ENCODE measurements around the gene ATP8A2.

ATP8A2 gene

DNA sequence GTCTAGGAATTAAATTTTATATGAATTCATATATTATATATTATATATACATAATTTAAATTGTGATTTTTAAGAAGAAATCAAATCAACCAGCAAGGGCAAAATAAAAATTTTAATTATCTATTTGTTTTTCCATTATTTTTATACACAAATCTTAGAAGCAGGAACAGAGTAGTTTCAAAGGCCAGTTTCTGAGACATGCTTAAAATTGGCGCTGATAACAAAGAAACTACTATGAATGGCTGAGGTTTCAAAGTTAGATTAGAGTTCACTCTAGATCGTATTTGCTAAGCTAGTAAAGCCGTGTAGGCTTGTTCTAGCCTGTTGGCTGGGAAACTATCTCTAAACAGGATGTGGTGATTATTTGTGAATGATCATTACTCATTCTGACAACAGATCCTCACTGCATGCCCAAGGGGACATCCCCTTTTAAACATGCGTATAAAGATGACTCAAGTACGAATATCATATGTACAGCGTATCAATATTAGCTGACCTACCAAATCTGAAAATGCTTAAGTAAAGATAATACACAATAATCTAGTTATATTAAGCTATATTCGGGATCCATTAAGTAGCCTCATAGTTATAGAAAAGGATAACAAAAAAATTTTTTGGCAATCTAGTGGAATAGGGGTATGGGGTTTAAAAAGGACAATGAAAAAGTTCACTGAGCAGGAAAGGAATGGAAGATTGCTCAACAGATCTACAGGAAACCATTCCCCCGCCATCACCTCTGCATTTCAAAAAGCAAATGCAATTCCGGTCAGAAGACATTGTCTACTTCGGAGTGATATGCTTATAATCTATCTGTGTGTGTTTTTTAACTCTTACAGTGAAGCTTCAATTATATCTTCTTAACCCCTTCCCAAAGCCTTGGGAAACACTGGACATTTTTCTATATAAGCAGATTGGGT is 529.9 kb downstream of the ATP8A2 start:
- DNase-seq, result no peak

DNA sequence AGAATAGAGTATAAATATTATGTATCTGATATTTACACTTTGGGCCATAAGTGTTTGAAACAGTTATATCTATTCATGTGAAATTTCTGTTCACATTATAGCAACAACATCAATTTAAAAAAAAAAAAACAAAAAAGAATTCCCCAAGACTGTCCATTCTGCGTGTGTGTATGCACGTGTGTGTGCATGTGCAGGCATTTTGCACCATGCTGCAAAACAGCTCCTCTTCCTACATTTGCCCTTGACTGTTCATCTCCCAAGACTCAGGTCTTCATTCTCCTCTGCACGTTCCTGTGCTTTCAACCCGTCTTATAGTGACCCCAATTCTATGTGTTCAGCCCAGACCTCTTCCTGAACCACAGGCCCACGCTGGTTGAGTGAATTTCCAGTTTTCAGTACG is 530.7 kb downstream of the ATP8A2 start:
- no peak for DNase-seq

DNA sequence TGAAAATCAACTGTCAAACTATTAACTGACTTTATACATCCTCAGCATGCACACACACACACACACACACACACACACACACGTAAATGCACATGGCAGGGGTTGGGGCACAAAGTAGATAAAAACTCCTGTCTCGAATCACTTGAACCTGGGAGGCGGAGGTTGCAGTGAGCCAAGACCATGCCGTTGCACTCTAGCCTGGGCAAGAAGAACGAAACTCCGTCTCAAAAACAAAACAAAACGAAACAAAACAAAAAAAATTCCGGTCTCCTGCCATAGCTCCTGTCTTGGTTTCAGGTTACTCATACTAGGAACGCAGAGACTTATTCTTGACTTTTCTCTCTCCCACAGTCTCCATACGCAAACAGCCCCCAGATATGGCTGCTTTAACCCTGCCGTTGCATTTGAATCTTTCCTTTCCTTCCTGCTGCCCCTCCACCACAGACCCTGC is 531.1 kb downstream of the ATP8A2 start:
- no peak for DNase-seq

DNA sequence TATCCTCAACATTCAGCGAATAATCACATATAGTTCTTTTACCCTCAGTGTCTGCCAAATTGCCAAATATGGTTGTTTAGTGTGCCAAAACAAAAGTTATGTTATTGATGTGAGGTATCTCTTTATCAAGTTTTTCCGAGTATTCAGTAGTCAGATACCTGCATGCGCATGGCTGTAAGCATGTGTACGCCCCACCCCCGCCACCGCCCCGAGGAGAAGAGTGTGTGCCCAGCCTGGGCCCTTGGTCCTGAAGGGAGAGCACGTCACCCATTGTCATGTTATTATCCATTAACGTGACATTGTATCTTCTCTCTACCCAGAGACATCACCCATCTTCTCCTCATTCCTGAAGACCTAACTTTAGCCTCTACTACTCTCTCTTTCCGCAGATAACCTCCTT is 533.1 kb downstream of the ATP8A2 start:
- no peak for DNase-seq

- no peak for DNase-seq
These were observed 533.8 kb downstream of the ATP8A2 start for GRCh38 chr13:25905611-25906010.

- no peak for DNase-seq
These were observed 534.5 kb downstream of the ATP8A2 start for GRCh38 chr13:25906191-25906661.

- DNase-seq, result no peak
These were observed 536.6 kb downstream of the ATP8A2 start for GRCh38 chr13:25908366-25908765.

- no peak for DNase-seq
These were observed 538.5 kb downstream of the ATP8A2 start for GRCh38 chr13:25910243-25910642.

- DNase-seq, result no peak
These were observed 539.2 kb downstream of the ATP8A2 start for GRCh38 chr13:25910991-25911419.

- DNase-seq, result no peak
These were observed 541.2 kb downstream of the ATP8A2 start for GRCh38 chr13:25912961-25913360.

- DNase-seq, result no peak
These were observed 544.2 kb downstream of the ATP8A2 start for GRCh38 chr13:25915840-25916518.

GRCh38 chr13:25920277-25920676 is 548.5 kb downstream of the ATP8A2 start:
- no peak for DNase-seq

DNA sequence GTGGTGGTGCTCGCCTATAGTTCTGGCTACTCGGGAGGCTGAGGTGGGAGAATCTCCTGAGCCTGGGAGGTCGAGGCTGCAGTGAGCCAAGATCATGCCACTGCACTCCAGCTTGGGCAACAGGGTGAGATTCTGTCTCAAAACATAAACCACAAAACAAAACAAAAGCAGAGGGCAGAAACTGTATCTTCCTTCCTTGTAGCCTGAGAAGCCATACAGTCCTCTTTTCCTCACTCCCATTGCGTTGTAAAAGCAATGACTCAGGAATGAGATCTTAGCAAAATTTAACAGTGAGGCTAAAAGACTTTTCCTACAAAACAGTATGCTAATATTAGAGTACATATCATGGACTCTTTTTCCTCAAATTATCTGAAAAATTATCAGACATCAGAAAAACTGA is 549.2 kb downstream of the ATP8A2 start:
- no peak for DNase-seq

GRCh38 chr13:25922376-25922775 is 550.6 kb downstream of the ATP8A2 start:
- DNase-seq, result no peak

DNA sequence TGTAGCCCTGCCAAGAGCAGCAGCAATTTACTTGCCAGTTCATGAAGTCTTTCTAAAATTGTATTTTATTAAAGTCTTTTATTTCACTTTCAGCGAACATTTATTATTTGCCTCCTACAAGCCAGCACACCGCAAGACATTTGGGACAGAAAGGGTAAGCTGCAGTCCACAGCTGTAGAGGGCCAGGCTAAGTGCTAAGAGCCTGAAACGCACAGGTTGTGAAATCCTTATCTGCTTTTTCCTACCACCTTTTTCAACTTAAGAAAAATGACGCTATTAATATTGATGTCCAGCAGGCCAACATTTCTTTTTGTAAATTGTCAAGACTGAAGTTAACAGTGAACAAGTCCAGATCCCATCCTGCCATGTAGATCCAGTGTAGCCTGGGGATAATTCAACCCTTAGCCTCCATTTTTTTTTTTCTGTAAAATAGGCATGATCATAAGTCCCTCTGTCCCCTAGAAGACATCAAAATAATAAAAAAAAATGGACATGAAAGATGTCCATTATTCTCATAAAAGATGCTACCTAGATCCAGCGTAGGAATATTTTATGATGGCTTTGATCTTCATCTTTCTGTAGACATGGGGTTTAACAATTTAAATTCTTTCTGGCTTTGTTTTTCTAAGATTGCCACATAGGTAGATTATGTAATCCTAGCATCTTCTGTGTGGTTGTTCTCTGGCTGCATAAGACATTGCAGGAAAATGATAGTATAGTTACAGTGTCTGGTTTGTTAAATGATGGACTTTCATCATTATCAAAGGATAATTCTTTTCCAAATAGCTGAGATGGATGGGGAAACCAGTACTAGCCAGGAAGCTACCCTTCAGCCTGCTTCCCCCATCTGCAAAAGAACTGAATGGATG is 551.7 kb downstream of the ATP8A2 start:
- no peak for DNase-seq

DNA sequence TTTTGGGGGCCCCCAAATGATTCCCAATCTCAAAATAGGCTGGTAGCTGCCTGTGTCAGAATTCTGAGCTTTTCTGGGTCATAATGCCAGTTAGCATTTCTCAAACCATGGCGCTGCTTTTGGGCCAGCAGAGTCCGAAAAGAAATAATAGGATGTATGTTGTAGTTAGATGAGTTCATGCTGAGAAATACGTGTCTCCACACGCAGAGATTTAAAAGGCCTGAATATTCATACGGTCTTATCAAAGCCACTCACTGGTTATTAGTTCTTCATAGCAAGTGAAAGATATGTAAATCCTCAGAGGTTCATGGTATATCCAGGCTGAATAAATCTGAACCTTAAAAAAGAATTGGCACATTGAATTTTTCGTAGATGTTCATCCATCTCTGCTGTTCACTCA is 555.6 kb downstream of the ATP8A2 start:
- no peak for DNase-seq

DNA sequence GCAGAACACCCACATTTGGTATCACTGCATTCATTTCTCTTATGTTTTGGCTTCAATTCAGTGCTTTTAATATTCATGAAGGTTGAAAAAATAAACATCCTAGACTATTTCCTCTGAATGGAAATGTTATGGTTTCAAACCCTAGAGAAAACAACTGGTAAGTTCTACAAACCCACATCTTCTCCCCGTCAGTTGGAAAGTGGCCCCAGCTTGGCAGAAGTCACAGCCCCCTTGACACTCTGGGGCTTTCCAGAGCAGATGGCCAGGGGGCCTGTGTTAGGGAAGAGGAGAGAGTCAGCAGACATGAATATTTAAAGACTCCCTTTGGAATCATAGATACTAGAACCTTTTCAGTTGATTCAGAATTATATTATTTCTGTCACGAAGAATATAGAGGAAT is 556.2 kb downstream of the ATP8A2 start:
- DNase-seq, result no peak

GRCh38 chr13:25928941-25929505 is 557.2 kb downstream of the ATP8A2 start:
- DNase-seq, result no peak

GRCh38 chr13:25929816-25930215 is 558.0 kb downstream of the ATP8A2 start:
- no peak for DNase-seq

- DNase-seq, result no peak
These were observed 558.9 kb downstream of the ATP8A2 start for GRCh38 chr13:25930653-25931052.

- DNase-seq, result no peak
These were observed 560.6 kb downstream of the ATP8A2 start for GRCh38 chr13:25932365-25932764.

GRCh38 chr13:25933520-25933919 is 561.7 kb downstream of the ATP8A2 start:
- no peak for DNase-seq

- DNase-seq, result no peak
These were observed 562.4 kb downstream of the ATP8A2 start for GRCh38 chr13:25934127-25934526.
